Glomerular visceral epithelial cell (primary cell): ENCODE results near the gene CAMSAP1.
"Not testable (repeated sequence)": the region's sequence is repeated elsewhere in the genome, so short reads cannot be mapped to it uniquely, and the experiment has no call there.

Source experiments
- DNase-seq: peaks from one replicate; pipeline ENCODE4 v3.0.0-alpha.2; 2016; ENCODE audit errors: extremely low spot score

Gene CAMSAP1

DNA sequence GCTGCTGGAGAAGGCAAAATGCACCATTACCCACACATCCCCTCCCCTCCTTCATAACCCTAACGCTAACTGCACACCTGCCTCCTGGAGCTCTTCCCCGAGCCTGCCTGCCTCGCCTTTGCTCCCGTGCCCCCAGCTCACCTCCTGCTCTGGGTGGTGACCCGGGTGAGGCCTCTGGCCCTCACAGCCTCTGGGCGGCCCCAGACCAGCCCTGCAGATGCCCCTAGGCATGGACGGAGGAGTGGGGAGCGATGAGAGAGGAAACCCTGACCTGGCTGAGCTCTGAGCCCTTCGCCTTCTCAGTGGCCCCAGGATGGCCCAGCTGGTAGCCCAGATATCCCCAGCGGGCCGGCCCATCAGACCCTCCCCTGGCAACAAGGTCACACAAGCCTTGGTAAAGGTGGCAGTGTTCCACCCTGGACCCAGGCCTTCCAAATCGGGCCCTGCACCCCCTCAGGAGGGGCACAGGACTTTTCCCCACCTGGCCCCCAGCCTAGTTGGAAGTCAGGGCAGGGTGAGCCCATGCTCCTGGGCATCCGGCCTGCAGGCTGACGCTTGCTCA is 14.5 kb upstream of the CAMSAP1 start:
- no peak for DNase-seq

DNA sequence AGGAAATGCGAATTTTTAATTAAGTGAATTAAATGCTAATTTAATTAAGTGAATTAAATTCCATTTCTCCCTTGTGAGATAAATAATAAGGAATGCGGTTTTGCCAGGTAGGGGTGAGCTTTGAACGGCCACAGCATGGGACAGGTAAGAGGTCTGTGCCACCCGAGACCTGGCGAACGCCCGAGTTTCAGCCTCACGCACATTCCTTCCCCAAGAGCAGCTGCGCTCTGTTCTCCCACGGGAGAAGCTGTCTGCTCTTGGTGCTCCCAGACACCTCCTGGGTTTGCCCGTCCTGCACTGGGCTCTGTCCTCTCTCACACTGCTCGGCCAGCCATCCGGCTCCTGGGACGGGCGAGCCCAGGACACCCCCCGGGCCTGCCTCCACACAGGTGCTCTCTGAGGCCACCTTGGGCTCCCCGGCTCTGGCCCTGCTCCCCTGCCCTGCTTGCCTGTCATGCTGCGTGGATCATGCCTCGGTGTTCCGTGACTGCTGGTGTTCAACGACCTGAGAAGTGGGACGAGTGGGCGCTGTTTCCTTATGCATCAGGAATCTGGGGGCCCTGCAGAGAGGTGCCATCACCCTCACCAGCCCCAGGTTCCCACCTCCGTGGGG is 13.7 kb upstream of the CAMSAP1 start:
- no peak for DNase-seq

DNA sequence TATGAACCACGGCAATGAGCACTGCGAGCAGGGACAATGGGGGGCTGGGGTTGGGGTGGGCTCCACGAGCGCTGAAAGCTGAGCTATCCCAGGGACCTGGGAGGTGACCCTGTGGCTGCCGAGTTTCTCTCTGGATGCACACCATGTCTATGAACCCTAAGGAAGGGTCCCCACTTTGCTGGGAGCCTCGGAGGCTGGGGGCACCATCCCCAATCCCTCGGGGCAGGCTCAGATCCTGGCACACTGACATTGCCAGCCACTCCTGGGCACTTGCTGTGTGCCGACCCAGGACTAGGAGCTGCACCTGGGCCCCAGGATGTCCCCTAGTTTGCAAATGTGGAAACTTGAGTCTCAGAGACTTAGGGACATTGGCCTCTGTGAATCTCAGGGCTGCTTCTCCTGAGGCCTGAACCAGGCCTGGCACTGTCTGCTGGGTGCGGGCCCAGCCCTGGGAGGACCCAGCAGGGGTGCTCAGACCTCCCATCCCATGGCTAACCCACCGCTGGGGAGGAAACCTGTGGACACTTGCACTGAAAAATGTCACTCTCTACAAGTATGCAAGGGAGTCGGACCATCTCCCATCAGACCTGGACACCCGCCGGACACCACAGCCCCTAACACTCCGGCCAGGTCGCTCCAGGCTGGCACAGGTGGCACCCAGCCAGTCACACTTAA is 13.0 kb upstream of the CAMSAP1 start:
- DNase-seq = no peak

DNA sequence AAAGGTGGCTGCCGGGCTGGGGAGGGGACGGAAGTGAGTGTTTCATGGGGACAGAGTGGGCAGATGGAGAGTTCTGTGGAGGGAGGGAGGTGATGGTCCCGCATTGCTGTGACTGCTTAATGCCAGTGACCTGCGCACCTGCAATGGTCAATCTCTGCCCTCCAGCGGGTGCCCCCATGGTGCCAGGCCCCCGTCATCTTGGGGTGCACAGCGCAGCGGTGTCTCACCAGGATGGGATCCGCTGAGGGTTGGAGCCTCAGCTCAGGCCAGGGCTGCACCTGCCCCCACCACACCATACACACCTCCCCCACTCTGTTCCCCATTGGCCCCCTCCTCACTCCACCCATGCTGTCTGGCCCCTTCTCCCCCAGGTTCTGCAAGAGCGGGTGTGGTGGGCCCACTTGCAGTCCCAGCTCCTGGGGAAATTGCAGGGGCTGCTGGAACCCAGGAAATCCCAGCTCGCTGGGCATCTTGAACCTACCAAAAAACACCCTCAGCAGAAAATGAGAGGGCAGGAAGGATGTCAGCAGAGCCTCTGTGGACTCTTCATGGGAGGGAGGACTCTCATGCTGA is 12.1 kb upstream of the CAMSAP1 start:
- DNase-seq = no peak

DNA sequence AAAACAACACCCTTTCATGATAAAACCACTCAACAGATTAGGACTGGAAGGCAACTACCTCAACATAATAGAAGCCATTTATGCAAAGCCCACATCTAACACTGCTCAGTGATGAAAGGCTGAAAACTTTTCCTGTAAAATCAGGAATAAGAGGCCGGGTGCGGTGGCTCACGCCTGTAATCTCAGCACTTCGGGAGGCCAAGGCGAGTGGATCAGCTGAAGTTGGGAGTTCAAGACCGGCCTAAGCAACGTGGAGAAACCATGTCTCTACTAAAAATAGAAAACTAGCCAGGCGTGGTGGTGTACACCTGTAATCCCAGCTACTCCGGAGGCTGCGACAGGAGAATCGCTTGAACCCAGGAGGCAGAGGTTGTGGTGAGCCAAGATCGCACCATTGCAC is 8.9 kb upstream of the CAMSAP1 start:
- not testable (repeated sequence) for DNase-seq

DNA sequence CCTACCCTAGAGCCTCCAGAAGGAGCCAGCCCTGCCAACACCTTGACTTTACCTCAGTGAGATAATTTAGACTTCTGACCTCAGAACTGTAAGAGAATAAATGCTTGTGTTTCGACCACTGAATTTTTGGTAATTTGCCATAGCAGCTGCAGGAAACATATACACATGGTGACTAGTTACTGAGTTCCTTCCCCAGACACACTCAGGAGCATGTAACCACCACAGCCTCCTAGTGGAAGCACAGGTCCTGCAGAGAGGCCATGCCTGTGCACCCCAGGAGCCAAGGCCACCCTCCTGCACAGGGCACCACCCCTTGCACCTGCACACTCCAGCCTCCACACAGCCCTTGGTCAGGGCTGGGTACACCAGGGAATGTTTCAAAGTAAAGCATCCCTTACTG is 7.6 kb upstream of the CAMSAP1 start:
- peak; percentile 21 for DNase-seq

DNA sequence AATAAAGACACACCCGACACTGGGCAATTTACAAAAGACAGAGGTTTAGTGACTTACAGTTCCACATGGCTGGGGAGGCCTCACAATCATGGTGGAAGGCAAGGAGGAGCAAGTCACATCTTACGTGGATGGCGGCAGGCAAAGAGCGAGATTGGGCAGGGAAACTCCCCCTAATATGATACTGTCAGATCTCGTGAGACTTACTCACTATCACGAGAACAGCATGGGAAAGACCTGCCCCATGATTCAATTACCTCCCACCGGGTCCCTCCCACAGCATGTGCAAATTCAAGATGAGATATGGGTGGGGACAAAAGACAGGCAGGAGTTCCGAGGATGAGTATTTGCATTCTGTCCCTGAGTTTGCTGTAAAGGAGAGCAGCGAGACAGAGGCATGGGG is 3.9 kb upstream of the CAMSAP1 start:
- DNase-seq = not testable (repeated sequence)

DNA sequence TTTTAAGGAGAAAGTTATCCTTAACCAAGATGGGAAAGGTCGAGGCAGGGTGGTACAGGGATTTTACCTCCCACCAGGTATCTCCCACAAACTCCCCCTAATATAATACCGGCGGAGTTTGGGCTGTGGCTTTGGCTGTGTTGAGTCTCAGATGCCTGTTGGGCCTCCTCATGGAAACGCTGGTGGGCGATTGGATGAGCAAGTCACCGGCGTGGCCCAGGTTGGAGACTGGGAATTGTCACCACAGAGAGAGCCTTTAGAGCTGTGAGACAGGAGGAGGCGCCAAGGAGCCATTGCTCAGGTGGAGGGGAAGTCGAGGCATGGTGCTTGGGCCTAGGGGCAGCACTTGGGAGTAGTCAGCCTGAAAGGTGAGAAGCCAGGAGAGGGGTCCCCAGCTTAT is 3.4 kb upstream of the CAMSAP1 start:
- no peak for DNase-seq

DNA sequence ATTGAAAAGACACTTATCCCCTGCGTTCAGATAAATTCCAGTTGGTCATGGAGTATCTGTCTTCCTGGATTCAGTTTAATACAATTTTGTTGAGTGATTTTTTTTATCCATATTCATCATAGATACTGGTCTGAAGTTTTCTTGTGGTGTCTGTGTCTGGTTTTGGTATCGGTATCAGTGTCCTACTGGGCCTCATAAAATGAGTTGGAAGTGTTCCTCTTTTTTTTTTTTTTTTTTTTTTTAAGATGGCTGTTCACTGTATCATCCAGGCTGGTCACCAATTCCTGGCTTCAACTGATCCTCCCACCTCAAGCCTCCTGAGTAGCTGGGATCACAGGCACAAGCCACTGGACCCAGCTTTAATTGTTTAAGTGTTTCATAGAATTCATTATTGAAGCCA is 2.9 kb upstream of the CAMSAP1 start:
- DNase-seq = no peak

DNA sequence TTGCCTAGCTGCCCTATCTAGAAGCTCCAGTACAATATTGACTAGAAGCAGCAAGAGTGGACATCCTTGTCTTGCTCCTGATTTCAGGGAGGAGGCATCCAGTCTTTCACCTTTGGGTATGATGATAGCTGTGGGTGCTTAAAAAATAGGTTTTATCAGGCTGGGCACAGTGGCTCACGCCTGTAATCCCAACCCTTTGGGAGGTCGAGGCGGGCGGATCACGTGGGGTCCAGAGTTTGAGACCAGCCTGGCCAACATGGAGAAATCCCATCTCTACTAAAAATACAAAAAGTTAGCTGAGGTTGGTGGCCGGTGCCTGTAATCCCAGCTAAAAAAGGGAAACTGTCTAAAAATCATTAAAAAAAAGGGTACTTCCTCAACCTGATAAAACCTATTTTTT is 2.0 kb upstream of the CAMSAP1 start:
- DNase-seq = no peak

DNA sequence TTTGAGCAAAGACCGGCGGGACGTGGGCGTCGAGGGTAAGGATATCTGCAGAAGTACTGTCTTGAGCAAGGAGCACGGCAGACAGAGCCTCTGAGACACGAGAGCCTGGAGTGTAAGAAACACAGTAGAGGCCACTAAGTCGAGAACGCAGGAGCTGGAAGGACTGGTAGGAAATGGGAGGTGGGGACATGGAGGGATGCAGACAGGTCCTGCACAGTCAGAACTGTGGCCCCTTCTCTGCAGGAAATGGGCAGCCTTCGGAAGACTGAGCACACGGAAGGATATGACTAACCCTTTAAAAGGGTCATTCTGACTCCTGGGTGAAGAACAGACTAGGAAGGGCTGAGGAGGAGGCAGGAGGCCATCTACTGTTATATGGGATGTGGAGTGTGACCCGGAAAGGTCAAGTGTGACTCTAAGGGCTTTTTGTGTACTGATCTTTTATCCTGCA is 1.4 kb upstream of the CAMSAP1 start:
- DNase-seq = peak; percentile 49

DNA sequence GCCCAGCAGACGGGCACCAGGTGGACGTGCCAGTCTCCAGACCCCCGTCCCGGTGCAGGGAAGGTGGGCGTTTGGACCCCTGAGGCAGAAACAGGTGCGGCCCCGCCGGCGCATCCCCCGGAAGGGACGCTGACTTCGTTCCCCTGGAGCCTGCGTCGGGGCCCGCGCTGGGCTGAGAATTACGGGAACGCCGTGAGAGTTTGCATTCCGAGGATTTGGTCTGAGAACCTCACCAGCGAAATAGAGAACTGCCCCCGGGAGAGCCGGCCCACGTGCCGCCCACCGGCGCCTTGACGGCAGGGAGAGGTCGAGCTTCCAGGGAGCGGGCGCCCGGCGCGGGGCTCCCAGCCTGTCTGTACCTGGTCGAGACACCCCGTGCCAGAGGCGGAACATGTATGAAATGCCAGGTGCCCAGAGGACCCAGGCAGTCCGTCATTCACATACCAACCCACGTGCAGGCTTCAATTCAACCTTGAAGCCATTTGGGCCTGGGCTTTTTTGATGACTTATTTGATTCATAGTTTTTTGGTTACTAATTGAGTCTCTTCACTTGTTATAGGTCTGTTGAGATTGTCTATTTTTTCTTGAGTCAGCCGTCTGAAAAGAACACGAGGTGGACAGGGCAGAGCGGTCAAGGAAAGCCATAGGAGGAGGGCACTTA is 877 bp upstream of the CAMSAP1 start:
- peak; percentile 11 for DNase-seq

DNA sequence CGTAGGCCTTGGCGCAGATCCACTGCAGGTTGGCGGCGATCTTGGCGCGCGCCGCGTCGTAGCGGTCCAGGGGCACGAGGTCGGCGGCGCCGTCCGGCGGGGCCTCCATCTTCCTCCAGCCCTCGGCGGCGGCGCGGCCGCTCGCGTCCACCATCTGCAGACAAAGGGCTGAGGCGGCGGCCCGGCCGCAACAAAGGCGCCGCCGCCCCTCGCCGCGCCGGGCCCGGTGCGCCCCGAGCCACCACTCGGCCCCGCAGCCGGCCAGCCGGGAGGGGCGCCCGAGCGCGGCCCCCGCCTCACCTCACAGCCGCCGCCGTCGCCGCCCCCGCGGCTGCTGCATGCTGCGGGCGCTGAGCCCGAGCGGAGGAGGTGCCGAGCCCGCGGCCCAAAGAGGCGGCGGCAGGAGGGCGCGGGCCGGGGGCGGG is 328 bp downstream of the CAMSAP1 start:
- DNase-seq = no peak

DNA sequence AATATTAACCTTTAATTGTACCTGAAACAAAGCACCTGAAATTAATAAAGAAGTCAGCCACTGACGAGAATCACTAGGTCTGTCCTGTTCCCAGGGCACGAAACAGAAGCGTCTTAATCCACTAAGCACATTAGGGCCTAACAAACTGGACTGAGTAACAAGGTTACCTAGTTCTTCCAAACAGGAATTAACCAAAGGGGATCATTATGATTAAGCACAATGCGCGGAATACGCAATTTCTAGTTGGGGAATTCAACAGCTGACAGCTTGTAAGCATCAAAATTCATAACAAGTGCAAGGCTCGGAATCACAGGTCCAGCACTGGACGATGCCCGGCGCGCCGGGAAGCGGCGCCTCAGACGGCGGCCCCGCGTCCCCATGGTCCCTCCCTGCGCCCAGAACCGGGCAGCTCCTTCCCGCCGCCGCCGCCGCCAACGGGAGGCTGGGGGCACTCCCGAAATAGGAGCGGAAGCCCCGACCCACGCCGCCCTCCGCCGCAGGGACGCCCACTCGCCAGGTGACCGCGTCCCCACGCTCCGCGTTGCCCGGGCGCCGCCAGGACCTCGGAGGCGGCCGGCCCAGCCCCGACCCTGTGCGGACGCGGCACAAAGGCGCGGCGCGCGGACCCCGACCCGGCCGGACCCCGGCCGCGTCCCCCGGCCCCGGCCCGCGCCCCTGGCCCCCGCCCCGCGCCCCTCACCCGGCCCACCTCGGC is 898 bp downstream of the CAMSAP1 start:
- peak; percentile 30 for DNase-seq

DNA sequence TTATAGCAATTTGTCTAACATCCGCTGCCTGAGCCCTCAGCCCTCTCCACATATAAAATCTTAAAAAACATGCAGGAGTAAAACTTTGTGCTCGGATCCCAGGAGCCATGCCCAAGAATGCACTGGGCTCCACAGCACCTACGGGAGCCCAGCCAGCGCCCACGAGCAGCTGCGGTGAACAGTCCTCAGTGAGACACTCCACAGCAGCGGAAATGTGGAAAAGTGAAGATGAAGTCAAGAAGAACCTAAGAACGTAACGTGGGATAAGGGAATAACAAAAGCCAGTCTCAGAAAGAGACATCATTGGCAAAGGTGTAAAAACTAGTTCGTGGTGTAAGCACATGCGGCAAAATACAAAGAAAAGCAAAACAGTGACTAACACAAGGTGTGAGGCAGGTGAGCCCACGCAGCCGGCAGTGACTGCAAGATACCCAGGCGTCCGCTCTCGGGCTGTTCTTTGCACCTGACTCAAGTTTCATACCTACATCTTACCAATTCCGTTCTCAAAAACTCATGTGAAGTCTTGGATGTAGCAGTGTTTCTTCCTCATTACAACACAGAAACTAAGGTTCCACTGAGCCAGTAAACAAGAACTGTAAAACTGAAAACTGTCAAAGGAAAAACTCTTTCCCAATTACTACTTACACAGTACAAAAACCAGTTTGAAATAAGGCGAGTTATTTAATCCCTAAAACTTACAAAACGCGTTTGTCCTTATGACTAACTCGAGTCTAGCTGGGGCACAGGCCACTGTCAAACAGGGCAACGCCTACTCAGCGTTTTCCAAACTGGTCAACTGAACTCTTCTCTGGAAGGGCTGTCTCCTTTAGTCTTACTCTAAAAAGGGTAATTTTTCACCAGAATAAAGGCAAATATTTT is 1.7 kb downstream of the CAMSAP1 start:
- no peak for DNase-seq

DNA sequence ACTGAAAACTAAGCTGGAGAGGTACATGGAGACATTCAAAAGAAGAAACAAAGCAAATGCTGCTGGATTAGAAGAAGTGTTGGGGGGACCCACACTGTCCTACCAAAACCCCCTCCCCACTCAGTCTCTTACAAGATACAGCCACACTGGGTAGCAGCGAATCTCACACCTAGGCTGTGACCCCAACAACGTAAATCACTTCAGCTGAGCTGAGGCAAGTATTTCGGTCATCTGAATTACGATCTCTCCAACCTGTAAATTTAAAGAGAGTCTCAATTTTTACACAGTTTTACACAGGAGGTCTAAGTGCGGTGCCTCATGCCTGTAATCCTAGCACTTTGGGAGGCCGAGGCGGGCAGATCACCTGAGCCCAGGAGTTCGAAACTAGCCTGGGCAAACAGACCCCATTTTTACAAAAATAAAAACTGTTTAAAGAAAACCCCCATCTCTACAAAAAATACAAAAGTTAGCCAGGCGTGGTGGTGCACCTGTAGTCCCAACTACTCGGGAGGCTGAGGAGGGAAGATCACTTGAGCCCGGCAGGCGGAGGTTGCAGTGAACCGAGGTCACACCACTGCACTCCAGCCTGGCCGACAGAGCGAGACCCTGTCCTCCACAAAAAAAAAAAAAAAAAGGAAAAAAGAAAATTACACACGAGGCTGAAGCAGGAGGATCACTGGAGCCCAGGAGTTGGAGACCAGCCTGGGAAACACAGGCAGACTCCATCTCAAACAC is 3.4 kb downstream of the CAMSAP1 start:
- DNase-seq = no peak

DNA sequence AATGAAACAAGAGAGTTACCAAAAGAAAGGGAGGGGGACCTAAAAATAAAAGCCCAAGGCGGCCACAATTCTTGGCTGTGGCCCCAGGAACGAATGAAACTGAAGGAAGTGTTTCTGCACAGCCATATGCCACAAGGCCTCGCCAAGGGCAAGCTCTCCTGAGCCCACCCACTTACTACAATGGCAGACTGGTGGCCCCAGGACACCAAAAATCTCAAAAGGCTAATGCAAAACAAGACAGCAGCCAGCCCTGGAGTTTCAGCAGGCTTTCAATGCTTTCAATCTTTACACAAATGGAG is 4.0 kb downstream of the CAMSAP1 start:
- DNase-seq = no peak

DNA sequence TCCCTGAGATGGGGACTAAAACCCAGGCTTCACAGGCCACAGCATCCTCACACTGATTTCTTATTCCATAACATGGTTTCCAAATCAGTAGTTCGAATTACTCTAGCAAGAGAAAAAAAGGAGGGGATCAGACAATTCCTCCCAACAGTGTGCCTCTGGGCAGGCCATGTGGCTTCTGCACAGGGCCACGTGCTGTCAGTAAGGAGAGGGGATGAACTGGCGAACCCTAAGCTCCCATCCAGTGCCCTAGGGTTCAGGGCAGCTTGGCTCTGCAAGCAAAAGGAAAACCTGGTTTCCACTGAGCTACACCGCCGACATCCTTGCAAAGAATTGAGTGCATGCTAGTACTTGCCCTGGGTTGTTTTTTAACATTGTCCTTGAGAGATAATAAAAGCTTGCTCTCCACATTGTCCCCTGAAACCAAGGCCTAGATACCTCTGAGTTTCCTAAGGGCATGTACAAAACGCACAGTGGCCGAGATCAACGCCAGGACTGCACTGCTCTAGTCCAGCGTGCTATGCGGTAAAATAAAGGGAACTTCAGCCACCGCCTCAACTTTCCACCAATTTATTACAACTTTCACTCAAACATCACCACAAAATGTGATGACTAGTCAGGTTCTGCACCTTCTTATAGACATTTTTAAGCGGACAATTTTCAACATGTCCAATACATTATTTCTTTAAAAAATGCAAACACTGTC is 4.5 kb downstream of the CAMSAP1 start:
- DNase-seq = no peak

DNA sequence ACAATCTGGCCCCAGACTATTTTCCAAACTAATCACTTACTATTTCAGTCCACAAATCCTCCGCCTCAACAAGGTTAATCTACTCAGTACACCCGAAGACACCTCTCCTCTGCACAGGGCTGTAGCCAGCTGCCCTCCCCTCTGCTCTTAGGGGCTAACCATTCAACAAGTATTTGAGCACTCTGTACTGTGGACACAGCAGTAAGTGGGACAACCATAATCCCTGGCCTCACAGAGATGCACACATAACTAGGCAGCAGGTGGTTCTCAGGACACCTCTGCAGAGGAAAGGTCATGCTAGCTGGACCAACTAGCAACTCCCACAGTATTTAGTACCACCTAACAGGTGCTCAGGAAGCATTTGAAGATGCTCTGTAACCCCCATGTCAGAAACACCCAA is 5.5 kb downstream of the CAMSAP1 start:
- no peak for DNase-seq
